ENCODE results near the gene UBL7.
"Not testable (repeated sequence)": the region's sequence is repeated elsewhere in the genome, so short reads cannot be mapped to it uniquely, and the experiment has no call there.

Gene UBL7

DNA sequence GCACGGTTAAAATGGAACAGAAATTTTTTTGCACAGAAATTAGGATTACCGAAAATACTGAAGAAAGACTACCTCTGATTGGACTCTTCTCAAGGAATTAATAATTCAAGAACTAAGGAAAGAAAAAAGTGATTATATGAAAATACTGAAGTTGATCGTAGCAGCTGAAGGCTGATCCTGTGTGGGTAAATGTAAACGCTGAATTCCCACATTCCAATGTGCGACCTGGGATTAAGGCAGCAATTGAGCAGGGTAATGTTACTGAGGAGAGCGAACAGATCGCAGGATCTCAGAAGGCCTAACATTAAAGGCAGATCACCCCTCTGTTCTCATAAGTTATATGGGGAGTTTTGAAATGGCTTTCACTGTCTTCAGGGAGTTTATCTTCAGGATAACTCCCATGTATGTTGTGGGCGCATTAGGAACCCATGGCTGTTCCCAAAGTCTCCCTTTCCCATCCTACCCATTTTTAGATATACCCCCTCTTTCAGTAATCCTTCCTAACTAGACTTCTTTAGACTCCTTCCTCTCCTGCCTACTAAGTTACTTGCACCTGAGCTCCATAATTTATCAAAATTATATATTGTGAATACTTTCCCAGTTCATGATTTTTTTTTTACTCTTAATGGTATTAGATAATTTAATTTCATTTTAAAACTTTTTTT lies 1.0 kb upstream of the UBL7 start:
- DNase-seq: no peak

DNA sequence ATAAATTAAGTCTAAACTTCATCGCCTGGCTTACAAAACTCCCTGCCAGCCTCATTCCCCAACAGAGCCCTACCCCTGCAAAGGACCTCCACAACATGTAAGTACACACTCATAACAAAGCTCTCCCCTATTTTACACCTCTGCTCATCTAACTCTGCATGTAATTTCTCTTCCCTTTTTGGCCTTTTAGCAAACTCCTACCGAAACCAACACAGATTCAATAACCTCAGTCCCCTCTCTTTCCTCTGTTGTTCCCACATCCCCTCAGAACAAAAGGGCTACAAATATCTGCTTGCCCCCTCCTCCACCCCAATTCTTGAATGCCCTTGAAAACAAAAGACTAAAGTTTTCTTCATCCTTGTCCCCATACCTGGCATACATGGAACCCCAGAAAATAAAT lies 662 bp downstream of the UBL7 start:
- no peak for DNase-seq

DNA sequence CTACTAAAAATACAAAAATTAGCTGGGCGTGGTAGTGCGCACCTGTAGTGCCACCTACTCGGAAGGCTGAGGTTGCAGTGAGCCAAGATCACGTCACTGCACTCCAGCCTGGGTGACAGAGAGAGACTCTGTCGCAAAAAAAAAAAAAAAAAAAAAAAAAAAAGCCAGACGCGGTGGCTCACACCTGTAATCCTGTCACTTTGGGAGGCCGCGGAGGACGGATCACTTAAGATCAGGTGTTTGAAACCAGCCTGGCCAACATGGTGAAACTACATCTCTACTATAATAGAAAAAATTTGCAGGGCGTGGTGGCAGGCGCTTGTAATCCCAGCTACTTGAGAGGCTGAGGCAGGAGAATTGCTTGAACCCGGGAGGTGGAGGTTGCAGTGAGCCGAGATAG lies 1.2 kb downstream of the UBL7 start:
- not testable (repeated sequence) for DNase-seq

DNA sequence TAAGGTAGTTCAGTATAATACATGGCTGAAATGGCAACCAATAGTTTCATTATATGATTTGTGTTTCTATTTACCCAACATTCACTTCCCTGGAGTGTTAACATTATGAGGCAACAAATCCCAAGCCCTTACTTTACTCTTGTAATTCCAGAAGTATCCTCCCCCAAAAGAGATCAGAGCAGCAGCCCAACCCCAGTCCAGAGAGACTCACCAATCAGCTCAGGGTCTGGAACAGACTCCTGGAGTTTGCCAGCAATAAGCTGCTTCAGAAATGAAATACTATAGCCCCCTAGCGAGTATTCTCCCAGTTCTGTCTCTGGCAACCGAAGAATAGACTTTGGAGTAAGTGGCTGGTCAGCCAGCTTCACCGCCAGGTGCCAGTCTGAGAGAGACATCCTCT lies 2.5 kb downstream of the UBL7 start:
- no peak for DNase-seq

DNA sequence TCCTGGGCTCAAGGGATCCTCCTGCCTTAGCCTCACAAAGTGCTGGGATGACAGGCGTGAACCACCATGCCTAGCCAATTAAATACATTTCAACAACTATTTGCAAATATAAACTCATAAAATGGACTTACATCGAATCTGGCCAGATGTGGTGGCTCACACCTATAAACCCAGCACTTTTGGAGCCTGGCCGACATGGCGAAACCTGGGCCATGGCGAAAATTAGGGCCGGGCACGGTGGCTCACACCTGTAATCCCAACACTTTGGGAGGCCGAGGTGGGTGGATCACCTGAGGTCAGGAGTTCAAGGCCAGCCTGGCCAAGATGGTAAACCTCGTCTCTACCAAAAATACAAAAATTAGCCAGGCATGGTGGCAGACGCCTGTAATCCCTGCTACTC lies 3.9 kb downstream of the UBL7 start:
- DNase-seq: not testable (repeated sequence)

DNA sequence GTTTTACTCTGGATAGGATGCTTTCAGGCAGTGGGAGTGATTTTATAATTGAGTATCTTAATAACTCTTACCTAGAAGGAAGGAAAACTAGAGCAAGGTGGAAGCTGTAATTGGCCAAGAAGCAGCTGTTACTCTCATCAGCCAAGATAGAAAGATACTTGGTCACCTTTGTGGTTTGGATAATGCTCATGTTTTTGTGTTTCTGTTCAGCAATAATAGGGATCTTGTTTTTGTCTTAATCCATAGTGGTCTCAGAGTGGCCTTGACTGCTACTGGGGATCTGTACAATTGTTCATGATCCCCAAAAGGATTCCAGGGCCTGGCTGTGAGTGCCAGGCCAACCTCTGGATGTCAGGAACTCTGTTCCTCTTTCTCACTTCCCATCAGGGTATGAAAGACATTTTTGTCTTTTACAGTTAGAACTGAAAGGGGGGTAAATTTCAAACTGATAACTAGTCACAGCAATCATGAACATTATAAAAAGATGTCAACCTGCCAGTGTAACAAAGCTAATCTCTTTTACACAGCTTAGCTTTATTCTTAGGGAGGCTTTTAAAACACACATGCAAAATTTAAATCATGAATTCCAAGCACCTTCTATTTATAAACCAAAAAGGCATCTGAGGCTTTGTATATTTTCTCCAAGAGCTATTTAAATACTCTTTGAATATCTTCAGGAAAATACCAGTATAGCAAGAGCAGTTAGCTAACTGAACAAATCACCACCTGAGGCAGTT lies 6.0 kb downstream of the UBL7 start:
- DNase-seq: no peak

DNA sequence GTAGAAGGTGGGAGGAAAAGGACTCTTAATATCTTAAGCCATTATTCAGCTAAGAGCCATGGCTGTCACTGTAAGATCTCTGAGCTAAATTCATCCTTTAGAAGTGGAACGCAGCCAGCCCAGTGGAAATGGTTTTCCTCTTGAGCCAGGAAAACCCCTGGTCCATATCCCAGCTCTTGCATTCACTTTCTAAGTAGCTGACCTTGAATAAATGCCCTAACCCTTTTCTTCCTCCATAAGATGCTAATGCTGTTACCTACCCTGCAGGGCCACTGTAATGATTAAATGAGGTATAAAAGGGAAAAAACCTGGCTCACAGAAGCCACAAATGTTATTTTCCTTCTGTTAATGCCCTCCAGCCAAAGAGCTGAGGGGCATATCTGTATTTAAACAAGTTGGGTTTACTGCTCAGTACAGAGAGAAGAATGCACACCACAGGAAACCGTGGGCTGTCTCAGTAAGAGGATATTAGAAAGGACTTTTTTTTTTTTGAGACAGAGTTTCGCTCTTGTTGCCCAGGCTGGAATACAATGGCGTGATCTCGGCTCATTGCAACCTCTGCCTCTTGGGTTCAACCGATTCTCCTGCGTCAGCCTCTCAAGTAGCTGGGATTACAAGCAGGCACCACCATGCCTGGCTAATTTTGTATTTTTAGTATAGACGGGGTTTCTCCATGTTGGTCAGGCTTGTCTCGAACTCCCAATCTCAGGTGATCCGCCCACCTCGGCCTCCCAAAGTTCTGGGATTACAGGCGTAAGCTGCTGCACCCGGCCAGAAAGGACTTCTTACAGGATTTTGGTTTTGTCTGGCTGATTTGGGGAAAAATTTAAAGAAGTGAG lies 6.8 kb downstream of the UBL7 start:
- no peak for DNase-seq

DNA sequence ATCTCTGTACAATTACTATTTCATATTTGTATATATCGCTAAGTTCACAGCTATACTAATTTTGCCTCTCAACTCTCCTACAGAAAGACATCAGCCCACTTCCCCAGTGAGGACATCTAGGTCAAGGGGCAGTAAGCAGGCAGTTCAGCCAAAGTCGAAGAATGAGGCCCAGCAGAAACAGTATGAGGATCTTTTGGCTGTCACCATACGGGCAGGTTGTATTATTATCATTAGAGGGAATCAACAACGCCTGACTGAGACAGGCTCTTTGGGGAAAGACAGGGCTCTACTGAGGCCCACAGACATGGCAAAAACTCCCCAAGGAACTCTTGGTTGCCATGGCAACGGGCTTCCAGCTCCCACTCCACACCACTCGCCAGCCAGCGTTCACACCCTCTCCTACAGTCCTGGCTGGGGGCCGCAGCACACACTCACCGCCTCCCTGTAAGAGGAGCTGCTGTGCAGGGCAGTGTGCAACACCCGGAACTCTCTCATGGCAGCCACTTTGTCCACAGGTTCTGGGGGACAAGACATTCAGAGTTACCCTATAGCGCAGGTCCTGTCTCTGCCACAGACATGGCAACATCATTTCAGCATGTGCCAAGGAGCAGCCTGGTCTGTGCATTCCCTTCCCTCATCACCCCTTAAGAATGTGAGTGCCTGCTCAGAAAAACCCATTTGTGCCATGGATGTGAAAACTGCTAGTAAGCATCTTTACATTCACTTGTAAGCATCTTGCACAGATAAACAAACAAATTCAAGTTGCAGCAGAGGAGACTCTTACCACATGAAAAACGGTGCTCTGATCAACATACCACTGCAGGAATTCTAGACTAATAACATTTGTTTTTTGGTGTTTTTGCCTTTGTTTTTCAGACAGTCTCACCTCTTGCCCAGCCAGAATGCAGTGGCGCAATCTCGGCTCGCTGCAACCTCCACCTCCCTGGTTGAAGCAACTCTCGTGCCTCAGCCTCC lies 8.8 kb downstream of the UBL7 start:
- DNase-seq: no peak

DNA sequence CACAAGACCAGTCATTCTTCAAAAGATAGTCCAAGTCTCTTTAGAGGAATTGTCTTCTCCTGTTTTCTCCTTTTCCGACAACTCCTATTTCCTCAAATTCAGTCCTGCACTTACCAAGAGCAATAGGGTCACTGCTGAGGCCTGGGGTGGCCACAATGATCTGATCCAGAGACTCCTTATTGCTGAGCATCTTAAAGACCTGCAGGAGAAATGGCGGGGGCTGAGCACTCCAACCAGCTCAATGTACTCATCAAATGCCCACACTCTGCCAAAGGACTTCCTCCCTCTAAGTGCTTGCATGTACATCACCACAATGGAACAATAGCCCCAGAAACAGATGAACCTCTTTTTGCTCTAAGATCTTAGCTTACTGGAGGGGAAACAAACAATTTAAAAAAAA lies 9.6 kb downstream of the UBL7 start:
- no peak for DNase-seq

DNA sequence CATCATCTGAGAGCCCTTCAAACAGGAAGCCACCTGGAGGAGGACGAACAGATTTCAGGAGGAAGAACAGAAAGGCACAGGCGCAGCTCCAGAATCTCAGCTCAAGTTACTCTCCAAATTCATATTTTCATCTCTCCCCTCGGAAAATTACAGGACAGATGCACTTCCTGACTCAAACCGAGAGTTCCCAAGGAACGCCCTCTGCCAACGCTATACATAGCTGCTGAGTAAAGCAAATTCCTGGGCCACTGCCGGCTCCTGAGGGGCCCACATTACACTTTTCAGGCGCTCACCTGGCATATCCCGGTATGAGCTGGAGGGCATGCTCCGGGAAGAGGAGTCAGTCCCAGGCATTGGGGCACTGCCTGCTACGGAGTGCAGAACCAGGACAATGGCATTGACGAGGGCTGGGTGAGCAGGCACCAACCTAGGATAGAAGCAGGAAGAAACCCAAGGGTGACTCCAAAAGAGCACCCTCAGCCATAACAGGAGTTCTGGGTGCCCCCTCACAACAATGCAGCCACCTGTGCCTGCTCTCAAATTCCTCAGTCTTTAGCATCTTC lies 11.2 kb downstream of the UBL7 start:
- no peak for DNase-seq

DNA sequence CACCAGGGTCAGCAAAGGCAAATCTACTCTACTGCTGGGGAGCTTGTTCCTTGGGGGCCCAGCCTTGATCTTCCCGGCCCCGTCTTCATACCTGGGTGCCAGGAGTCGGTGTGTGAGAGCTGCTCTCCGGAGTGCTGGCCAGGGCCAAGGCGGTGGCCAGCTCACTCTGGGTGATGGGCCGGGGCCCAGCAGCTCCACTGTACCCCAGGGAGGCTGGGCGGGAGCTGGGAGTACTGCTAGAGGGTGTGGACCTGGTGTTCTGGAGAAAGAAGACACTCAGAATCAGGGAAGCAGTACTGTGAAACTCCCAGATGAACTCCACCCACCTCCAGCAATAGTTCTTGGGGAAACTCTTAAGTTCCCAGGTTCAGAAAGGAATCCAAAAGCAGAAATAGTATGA lies 11.9 kb downstream of the UBL7 start:
- no peak for DNase-seq

DNA sequence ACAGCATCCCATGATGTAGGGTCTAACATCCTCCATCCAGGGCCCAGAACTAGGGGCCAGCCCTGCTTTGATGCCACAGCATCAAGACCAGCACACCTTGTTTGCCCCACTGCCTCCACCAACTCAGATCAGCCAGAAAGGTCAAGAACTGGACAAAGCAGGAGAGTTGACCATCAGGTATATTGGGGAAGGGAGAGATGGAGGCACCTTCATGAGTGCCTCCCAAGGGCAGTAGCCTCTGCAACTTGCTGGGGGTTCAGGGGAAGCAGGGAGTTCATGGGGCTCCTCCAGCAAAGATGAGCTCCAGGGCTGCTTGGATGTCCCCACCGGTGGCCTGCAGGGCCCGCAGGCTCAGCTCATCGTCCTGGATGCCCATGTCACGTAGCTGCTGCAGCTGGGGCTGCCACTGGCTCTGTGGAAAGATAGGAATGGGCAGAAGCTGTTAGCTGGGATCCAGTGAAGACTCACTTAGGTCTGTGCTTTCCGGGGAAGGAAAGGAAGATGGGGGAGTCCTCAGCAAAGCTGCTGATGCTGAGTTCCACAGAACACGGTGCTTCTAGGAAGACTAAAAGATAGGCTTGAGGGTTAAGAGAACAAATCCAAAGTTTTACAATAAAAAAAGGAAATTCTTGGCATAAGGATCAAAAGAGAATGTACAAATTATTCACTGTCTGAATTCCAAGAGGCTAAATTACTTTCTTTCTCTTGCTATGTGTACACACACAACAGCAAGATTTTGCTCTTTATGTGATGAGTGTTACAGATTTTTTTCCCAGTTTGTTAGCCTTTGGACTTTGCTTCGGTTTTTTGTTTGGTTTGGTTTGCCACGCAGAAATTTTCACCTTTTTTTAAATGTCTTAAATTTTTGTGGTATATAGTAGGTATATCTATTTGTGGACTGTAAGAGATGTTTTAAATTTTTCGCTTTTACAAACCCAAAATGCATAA lies 14.9 kb downstream of the UBL7 start:
- DNase-seq: no peak

DNA sequence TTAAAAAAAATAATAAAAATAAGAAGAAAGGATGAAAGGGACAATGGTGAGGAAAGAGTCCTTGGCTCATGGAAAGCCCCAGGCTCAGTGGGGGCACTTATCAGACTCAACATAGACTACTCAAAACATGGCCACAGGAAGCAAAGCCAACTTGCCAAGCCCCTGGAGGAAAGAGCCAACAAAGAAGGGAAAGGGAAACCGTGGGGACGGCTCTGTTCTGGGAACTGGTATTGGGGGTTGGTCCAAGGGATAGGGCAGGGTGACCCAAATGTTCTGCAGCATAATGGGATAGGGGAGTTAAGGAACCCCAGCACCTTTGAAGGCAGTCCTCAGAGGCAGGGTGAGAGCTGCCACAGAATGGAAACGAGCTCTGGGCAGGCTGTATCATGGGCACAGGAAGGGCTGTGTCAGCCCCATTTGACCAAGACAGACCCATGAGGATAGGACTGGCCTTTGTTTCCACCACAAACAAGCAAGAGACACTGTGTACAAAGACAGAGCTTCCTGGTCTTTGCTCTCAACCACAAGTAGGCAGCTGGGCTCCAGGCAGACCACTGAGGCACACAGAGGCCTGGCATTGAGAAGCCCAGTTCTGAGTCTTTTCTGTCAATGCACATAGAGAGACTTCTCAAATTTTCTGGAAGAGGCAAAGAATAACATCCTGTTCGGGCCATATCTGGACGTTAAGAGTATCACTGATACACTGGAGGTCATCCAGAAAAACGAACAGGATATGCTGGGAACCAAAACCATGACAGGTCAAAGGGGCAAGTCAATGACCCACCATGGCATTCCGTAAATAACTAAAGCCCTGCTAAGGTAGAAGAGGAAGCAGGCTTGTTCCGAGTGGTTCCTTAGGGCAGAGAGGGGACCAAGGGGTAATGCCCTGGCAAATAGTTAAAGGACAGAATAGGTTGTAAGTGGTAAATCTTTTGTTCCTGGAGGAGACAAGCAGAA lies 16.6 kb downstream of the UBL7 start:
- no peak for DNase-seq

DNA sequence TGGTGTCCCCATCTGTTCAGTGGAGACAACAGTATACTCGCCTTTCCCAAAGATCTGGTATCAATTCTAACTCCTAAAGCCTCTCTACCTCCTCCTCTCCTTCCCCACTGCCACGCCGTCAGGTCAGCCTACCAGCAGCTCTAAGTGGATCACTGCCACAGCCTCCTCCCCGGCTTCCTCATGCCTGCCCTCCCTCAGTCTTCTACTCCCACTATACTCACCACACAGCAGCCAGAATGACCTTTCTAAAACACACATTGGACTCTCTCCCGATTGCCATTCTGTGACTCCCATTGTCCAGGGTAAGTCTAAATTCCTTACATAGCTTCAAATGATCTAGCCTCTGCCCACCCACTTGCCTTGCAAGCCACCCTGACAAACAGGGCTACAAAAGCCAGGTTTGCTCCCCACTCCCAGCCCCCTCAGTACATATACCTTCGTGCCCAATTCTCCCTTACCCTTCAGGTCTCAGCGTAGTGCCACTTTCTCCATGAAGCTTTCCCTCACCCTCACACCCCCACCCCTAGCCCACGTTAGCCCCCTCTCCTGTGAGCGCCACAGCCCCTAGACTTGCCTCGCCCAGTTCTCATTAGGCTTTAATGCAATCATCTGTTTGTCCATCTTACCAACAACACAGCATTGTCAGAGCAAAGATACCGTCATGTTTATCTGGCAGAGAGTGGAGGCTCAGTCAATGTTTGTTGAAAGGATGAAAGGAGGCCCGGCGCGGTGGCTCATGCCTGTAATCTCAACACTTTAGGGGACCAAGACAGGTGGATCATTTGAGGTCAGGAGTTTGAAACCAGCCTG lies 17.7 kb downstream of the UBL7 start:
- DNase-seq: no peak

DNA sequence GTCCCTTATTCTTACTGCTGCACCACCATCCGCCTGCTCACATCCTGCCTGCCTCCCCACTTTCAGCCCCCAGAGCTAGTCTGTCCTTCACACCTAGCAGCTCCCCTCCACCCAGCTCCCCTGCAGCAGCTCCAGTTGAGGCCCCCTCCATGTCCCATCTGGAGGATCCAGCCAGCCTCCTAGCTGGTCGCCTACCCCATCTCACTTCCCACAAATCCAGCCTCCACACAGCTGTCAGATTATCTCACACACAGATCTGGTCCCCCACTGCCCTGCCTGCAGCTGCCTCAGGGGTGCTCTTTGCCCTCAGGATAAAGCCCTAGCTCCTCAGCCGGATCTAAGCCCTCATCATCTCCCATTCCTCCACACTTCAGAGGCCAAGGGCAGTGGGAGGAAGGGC lies 18.4 kb downstream of the UBL7 start:
- no peak for DNase-seq

DNA sequence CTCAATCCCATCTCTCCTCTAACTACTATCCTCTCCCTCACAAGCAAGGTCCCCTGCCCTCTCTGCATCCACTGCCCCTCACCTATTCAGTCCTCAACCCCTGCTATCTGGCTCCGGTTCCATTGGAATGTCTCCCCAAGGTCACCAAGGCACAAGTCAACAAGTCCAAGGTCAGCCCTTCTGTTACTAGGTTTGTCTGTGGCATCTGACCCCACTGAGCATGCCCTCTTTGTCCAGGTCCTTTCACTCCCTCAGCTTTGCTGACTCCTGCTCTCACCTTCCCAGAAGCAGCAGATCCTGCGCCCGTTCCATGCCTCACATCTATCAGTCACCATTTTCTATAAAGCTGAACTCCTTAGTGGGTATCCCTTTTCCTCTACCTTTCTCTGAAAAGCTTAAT lies 18.9 kb downstream of the UBL7 start:
- DNase-seq: no peak

DNA sequence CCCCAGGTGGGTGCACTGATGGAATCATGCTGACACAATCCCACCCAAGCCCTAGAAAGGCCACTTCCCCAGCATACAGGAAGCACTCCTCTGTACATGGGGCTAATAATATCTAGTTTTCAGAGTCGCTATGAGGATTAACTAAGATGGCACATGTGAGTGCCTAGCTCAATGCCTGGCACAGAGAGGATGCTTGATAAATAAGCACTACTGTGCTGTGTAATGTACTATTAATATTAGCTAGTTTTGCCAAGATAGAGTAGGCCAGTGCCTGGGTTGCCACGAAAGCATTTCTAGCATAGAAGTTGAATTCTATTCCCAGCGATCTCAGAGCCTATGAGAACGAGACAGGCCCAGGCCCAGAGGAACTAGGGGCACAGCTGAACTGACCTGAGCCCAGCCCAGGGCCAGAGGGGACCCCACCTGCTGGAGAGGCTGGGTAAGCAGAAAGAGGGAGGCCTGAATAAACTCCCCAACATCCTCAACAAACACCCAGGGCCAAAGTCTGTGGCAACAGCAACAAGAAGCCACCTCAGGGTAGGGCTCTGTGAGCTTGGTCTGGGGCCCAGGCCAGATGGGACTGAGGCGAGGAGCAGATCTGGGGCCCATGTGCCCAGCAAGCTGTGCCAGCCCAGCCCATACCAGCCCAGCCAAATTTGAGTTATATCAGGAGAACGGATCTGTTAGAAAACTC lies 19.6 kb downstream of the UBL7 start:
- DNase-seq: no peak

DNA sequence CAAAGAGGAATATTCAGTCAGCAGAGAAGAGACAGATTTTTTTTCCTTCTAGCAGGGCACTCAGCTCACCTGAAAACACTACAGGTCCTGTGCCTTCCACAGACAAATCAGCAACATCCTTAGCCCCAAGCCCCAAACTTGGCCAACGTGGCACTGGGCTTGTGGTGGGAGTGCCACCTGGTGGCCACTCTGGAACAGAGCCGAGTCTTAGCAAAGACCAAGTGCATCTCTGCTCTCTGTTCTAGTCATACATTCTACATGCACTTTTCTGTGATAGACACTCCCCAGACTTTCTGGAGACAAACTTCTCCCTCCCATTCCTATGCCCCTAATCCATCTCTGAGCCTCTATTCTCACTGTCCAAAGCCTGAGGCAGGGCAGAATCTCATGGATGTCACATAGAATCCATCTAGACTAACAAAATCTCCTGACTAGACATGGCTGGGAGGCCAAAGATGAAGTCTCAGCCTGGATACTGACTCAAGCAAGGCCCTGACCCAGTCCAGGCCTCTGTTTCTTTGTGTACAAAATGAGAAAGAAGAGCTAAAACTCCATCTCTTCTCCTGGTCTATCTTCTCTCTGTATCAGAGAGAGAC lies 22.1 kb downstream of the UBL7 start:
- peak; percentile 45 for DNase-seq
